Measurements from ENCODE around the gene CFAP45. TPM values are rescaled to one million over a fixed set of nuclear protein-coding genes. Genes with fewer than 3 reads are reported as not detected.

The CFAP45 gene
- total RNA-seq, 4 donors from 2014 or later = 0.32 TPM; not detected in 3

DNA sequence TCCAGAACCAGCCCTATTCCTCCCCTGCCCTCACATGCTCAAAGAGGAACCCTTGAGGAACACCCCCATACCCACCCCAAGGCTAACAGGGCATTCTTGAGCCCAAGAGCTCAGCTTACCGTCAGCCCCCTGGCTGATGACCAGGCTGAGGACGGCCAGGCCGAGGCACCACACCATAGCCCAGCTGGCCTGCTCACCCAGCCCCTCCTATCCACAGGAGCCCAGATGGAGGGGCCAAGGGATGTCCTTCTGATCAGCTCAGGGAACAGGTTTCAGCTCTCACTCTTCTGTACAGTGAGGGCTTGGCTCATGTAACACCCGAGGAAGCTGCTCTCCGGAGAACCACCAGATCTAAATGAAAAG is 43.3 kb upstream of the CFAP45 start:
- no peak for TF ChIP-seq POLR2AphosphoS5 (IDR thresholded peaks at IDR 0.05)
- TF ChIP-seq POLR2A (IDR thresholded peaks at IDR 0.05) = no peak
- TF ChIP-seq, protein P1, sequence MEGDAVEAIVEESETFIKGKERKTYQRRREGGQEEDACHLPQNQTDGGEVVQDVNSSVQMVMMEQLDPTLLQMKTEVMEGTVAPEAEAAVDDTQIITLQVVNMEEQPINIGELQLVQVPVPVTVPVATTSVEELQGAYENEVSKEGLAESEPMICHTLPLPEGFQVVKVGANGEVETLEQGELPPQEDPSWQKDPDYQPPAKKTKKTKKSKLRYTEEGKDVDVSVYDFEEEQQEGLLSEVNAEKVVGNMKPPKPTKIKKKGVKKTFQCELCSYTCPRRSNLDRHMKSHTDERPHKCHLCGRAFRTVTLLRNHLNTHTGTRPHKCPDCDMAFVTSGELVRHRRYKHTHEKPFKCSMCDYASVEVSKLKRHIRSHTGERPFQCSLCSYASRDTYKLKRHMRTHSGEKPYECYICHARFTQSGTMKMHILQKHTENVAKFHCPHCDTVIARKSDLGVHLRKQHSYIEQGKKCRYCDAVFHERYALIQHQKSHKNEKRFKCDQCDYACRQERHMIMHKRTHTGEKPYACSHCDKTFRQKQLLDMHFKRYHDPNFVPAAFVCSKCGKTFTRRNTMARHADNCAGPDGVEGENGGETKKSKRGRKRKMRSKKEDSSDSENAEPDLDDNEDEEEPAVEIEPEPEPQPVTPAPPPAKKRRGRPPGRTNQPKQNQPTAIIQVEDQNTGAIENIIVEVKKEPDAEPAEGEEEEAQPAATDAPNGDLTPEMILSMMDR (IDR thresholded peaks at IDR 0.05) = no peak
- Histone ChIP-seq H3K36me3 (no peaks in the 10 kb centered on the region), H3K27ac (no peak overlapping the region), H3K27me3 (peaks cover 14% of the 10 kb centered on the region), H3K9me3 (no peaks in the 10 kb centered on the region), H3K4me1 (peaks cover 11 to 57% (median 36%) of the 10 kb centered on the region in 4 donors), H3K4me3 (no peak overlapping the region)
- 82 to 100% methylated on average over 1 to 5 of the region's 5 CpGs for WGBS, 2 donors (ENCODE audit: low coverage in 1 of 2)
- in situ Hi-C loops (cut with MboI; ENCODE audit: low pct_ligation_motif_present in 1 of 4, low pct_unique_long_range_greater_than_20kb in 1 of 4, low sequenced_read_pairs in 3 of 4) = no loop called here
- intact Hi-C loops (cut with DNase I; ENCODE audit: low total_unique reads) = no loop called here
- DNase-seq = no peak

DNA sequence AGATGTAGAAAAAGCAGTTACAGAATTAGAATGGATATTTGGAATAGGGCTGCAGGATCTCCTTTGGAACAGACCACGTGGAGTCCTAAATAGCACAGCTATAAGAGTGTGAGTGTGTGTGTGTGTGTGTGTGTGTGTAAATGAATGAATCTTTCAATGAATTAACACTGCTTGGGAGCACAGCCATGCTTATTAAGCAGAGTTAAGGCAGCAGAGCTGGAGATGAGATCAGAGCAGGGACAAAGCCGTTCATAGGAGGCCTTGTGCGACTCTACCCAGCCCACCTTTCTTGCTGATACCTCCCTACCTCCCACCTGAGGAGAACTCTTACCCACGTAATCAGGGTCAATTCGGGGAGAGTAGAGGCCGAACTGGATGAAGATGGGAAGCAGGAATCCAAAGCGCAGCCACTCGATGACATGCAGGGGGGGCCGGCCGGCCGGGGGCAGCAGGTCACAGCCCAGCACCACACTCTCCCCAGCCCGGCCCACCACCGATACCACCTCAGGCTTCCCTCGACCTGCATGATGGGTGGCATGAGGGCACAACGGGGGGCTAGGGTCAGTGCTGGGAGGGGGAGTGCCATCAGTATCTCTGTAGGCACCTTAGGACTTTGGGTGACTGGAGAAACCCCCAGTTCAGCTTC is 42.8 kb upstream of the CFAP45 start:
- DNase-seq = no peak
- WGBS, 2 donors (ENCODE audit: low coverage in 1 of 2) = 85 to 92% methylated on average over 3 to 15 of the region's 15 CpGs
- Histone ChIP-seq H3K36me3 (no peaks in the 10 kb centered on the region), H3K4me1 (peaks cover 15 to 58% (median 40%) of the 10 kb centered on the region in 4 donors), H3K27me3 (peaks cover 14% of the 10 kb centered on the region), H3K4me3 (no peak overlapping the region), H3K27ac (no peak overlapping the region), H3K9me3 (no peaks in the 10 kb centered on the region)
- intact Hi-C loops (cut with DNase I; ENCODE audit: low total_unique reads) = no loop called here
- in situ Hi-C loops (cut with MboI; ENCODE audit: low pct_ligation_motif_present in 1 of 4, low pct_unique_long_range_greater_than_20kb in 1 of 4, low sequenced_read_pairs in 3 of 4) = no loop called here
- no peak for TF ChIP-seq POLR2A (IDR thresholded peaks at IDR 0.05)
- TF ChIP-seq EP300 (IDR thresholded peaks at IDR 0.05; ENCODE audit: low read depth) = no peak
- TF ChIP-seq, protein P1 (IDR thresholded peaks at IDR 0.05) = no peak
- TF ChIP-seq POLR2AphosphoS5 (IDR thresholded peaks at IDR 0.05) = no peak

DNA sequence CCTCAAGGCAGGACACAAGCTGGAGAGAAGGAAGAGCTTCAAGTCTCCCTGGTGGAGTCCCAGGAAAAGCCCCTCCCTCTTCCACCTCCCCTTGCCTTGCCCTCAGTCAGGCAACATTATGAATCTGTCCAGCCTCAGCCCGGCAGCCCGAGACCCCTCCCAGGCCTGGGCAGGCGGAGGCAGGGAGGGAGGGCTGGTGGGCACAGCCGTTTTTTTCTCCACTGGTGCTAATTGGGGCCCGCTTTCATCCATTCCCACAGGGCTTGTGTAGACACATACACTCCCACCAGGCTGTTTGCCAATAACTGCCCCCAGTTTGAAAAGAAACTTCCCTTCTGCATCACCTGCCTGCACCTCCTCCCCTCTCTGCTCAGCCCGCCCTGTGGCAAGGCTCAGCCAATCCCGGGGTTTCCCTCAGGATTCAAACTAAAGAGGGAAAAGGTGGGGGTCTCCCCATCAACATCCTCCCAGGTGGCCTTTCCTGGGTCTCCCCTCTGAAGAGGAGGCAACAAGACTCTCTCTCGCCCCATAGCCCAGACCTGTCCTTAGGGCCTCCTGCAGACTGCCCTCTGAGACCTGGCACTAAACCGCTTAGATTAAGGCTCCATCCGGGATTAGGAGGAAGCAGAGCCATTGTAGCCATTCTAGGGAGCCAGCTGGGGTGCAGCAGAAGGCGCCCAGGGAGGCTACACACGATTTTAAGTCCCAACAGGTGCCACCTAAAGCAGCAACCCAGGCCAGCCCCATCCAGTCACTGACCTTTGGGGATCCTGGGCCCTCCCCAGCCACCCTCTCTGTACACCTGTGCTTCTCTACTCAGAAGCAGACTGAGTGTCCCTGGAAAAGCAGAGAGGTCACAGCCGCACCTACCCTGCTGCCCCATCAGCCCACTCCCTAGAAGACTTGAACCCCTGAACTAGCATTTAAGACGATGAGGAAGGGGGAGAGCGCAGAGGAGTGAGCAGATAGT is 41.9 kb upstream of the CFAP45 start:
- WGBS, 2 donors (ENCODE audit: low coverage in 1 of 2) = 70 to 79% methylated on average over 3 to 14 of the region's 15 CpGs
- Histone ChIP-seq H3K36me3 (no peaks in the 10 kb centered on the region), H3K27me3 (peaks cover 14% of the 10 kb centered on the region), H3K4me3 (no peak overlapping the region), H3K9me3 (no peaks in the 10 kb centered on the region), H3K27ac (no peak overlapping the region), H3K4me1 (peaks cover 24 to 65% (median 49%) of the 10 kb centered on the region in 4 donors)
- TF ChIP-seq, protein P1 (IDR thresholded peaks at IDR 0.05) = no peak
- TF ChIP-seq EP300 (IDR thresholded peaks at IDR 0.05; ENCODE audit: low read depth) (no peak), POLR2AphosphoS5 (IDR thresholded peaks at IDR 0.05) (no peak), POLR2A (IDR thresholded peaks at IDR 0.05) (no peak)
- intact Hi-C loops (cut with DNase I; ENCODE audit: low total_unique reads) = no loop called here
- in situ Hi-C loops (cut with MboI; ENCODE audit: low pct_ligation_motif_present in 1 of 4, low pct_unique_long_range_greater_than_20kb in 1 of 4, low sequenced_read_pairs in 3 of 4) = no loop called here
- DNase-seq = no peak

DNA sequence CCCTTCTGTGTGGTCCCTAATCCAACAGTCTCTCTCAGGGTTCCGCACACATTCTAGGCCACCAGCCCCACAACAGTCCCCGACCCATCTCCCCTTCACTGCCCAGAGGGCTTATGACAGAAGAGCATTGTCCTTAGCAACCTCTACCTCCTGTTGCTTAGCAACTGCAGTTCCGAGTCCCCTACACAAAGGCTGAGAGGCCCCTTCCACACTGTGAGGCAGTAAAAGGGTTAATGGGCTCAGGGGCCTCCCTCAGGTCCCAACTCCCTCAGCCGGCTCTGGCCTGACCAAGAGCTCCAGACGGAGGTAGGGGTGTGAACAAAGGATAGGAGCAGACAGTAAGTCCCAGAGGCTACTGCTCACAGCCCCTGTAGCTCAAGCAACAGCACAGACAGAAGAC is 41.2 kb upstream of the CFAP45 start:
- intact Hi-C loops (cut with DNase I; ENCODE audit: low total_unique reads) (no loop called here), in situ Hi-C loops (cut with MboI; ENCODE audit: low pct_ligation_motif_present in 1 of 4, low pct_unique_long_range_greater_than_20kb in 1 of 4, low sequenced_read_pairs in 3 of 4) (no loop called here)
- 79 to 100% methylated on average over 2 to 5 of the region's 5 CpGs for WGBS, 2 donors (ENCODE audit: low coverage in 1 of 2)
- TF ChIP-seq POLR2A (IDR thresholded peaks at IDR 0.05) = no peak
- TF ChIP-seq, protein P1 (IDR thresholded peaks at IDR 0.05) = no peak
- no peak for TF ChIP-seq EP300 (IDR thresholded peaks at IDR 0.05; ENCODE audit: low read depth)
- TF ChIP-seq POLR2AphosphoS5 (IDR thresholded peaks at IDR 0.05) = no peak
- peaks cover 28 to 66% (median 51%) of the 10 kb centered on the region in 4 donors for H3K4me1 ChIP-seq
- H3K36me3 ChIP-seq = no peaks in the 10 kb centered on the region
- no peak for DNase-seq
- H3K27me3 ChIP-seq = peaks cover 14% of the 10 kb centered on the region
- no peak overlapping the region for H3K27ac ChIP-seq
- no peaks in the 10 kb centered on the region for H3K9me3 ChIP-seq
- H3K4me3 ChIP-seq = no peak overlapping the region
